Heart right ventricle (tissue), 16 donors: Measurements from ENCODE around the gene RADIL. TPM values are rescaled to one million over a fixed set of nuclear protein-coding genes. Genes with fewer than 3 reads are reported as not detected.

Experiments used
- ATAC-seq, 8 donors: fragments of 200-7000 bp; cut with Tn5 transposase; one replicate each; pipeline ENCODE4 v1.9.1; 2020; ENCODE audit warnings: mild to moderate bottlenecking in 8 of 8, moderate library complexity in 8 of 8, moderate number of reproducible peaks in 1 of 8
- DNase-seq, 2 donors: peaks; one replicate each; pipeline ENCODE4 v3.0.0-alpha.2; 2020
- H3K27ac ChIP-seq, 10 donors: fragments of 200-600 bp; sonication (generic) in 2 of 10; one replicate each; pipeline versions ENCODE4 v1.5.0 to v1.8.0; 2020 to 2022; ENCODE audit warnings: mild to moderate bottlenecking in 3 of 10
- H3K27me3 ChIP-seq, 7 donors: fragments of 200-600 bp; one replicate each; pipeline ENCODE4 v1.8.0; 2021 to 2022; ENCODE audit warnings: mild to moderate bottlenecking in 2 of 7
- H3K36me3 ChIP-seq, 9 donors: fragments of 200-600 bp; sonication (generic) in 1 of 9; one replicate each; pipeline versions ENCODE4 v1.5.0 to v1.8.0; 2020 to 2022; ENCODE audit warnings: mild to moderate bottlenecking in 2 of 9
- H3K4me1 ChIP-seq, 9 donors: fragments of 200-600 bp; sonication (generic) in 1 of 9; one replicate each; pipeline versions ENCODE4 v1.5.0 to v1.8.0; 2020 to 2022; ENCODE audit warnings: mild to moderate bottlenecking in 4 of 9
- H3K4me3 ChIP-seq, 10 donors: fragments of 200-600 bp; sonication (generic) in 2 of 10; one replicate each; pipeline versions ENCODE4 v1.5.0 to v1.8.0; 2020 to 2022; ENCODE audit warnings: mild to moderate bottlenecking in 7 of 10, moderate library complexity in 2 of 10
- H3K9me3 ChIP-seq, 11 donors: fragments of 200-600 bp in 10 of 11; sonication (generic) in 2 of 11; one replicate each; pipeline versions ENCODE4 v1.5.0 to v1.8.0; 2013 to 2022; ENCODE audit warnings: mild to moderate bottlenecking in 2 of 11, control low read depth in 1 of 11, moderate library complexity in 1 of 11
- CTCF ChIP-seq, 9 donors: fragments of 200-600 bp; sonication (generic) in 2 of 9; IDR thresholded peaks; one replicate each; pipeline versions ENCODE4 v1.5.0 to v1.8.0; 2021 to 2022; ENCODE audit warnings: antibody characterized with exemption in 9 of 9, mild to moderate bottlenecking in 5 of 9, moderate library complexity in 1 of 9
- WGBS, 2 donors: extraction: QIAGEN DNeasy Blood & Tissue Kit; methylation state at CpG; one replicate each; pipeline ENCODE4 v1.1.7; 2013; ENCODE audit warnings: inconsistent platforms in 1 of 2; 5-methylcytosine and 5-hydroxymethylcytosine counted together
- intact Hi-C, 10 donors: fragments of 100-400 bp; cut with DNase I; formaldehyde crosslinking; loops; one replicate each; pipeline versions ENCODE4 v1.11.1 to v1.14.2; 2022
- polyA plus RNA-seq, 2 donors: library from polyadenylated mRNA; stranded (reverse); fragments of 200-250 nt; gene quantifications; one replicate each; pipeline ENCODE4 v1.2.3, GENCODE V29; 2013
- total RNA-seq, 10 donors: library from RNA; stranded (reverse); fragmentation: NEBNext Ultra II Directional in 3 of 10; extraction: Animal tissue kit (Norgen Biotek cat#: 25700) in 3 of 10; gene quantifications; one replicate each; pipeline versions ENCODE4 v1.2.1 to v1.2.4, GENCODE V29; 2021 to 2023
- donor health status: Arrhythmogenic right ventricular cardiomyopathy.
- donor health status: ischemic (EF 13 %, LVEDD 7.1; RV severe dilation, severe dysfunction).
- donor health status: healthy with polysubstance abuse.
- donor health status: DM: no; HTN: yes; CAD: no.
- donor health status: DM: no; HTN: no; CAD: no.
- donor health status: ischemic (EF 25% LVEDD 6.9; RV normal size, moderate dysfunction).
- donor health status: ischemic (EF 25% LVEDD 5.7; RV mildly dilated, moderate dysfunction).
- donor health status: healthy.
- donor health status: DM: yes; HTN: yes; CAD: no.
- donor health status: Ischemic cardiomyopathy.
- donor health status: ischemic (EF 35%, LVEDD 5.7; RV mildly dilated, moderate dysfunction).
- donor health status: nonischemic (EF 11% LVEDD 7.7; RV severe dilation, severe dysfunction).
- donor health status: DM: yes; HTN: yes; CAD: no.
- donor health status: PGD.
- donor health status: ischemic (EF 29% LVEDD 5.4; RV normal size, mild dysfunction).
- donor health status: nonischemic (EF 23%, LVEDD 6.1; RV moderate dilation, normal function).

Gene RADIL
- total and polyA plus RNA-seq, 12 donors = 1.2 to 6.6 (median 3.8) TPM

- TF ChIP-seq CTCF (IDR thresholded peaks at IDR 0.05) = no peak
- H3K36me3 ChIP-seq = peaks cover 0 to 69% (median 43%) of the 10 kb centered on the region in 9 donors
- intact Hi-C loops = loop anchor here in 5 of 10 donors (10.0 kb wide), 2 partner anchors 85 to 295 kb away; no protein-coding TSS in a partner anchor
- H3K27me3 ChIP-seq = no peaks in the 10 kb centered on the region
- H3K4me3 ChIP-seq = no peak overlapping the region
- no peak for ATAC-seq
- H3K9me3 ChIP-seq = no peaks in the 10 kb centered on the region
- 83 to 88% methylated on average over 9 of the region's 9 CpGs for WGBS, 2 donors
- no peak for DNase-seq
- H3K4me1 ChIP-seq = peaks cover 0 to 20% (median 7%) of the 10 kb centered on the region in 9 donors
- H3K27ac ChIP-seq = no peak overlapping the region
Measured at GRCh38 chr7:4790078-4790465, 93.4 kb downstream of the RADIL start.

- TF ChIP-seq CTCF (IDR thresholded peaks at IDR 0.05) = no peak
- Histone ChIP-seq H3K4me1 (peaks cover 0 to 20% (median 9%) of the 10 kb centered on the region in 9 donors), H3K4me3 (no peak overlapping the region), H3K9me3 (no peaks in the 10 kb centered on the region), H3K27me3 (no peaks in the 10 kb centered on the region), H3K36me3 (peaks cover 0 to 75% (median 43%) of the 10 kb centered on the region in 9 donors), H3K27ac (no peak overlapping the region)
- intact Hi-C loops = loop anchor here in 5 of 10 donors (10.0 kb wide), 2 partner anchors 85 to 295 kb away; no protein-coding TSS in a partner anchor
- WGBS, 2 donors = 91% methylated on average over 25 to 26 of the region's 26 CpGs
- ATAC-seq (no peak), DNase-seq (no peak)
Measured at GRCh38 chr7:4789194-4790077, 94.1 kb downstream of the RADIL start.

- no peak for TF ChIP-seq CTCF (IDR thresholded peaks at IDR 0.05)
- intact Hi-C loops = no loop called here
- Histone ChIP-seq H3K27me3 (no peaks in the 10 kb centered on the region), H3K9me3 (no peaks in the 10 kb centered on the region), H3K4me3 (no peak overlapping the region), H3K36me3 (peaks cover 0 to 82% (median 51%) of the 10 kb centered on the region in 9 donors), H3K27ac (no peak overlapping the region), H3K4me1 (peaks cover 0 to 20% (median 10%) of the 10 kb centered on the region in 9 donors)
- ATAC-seq (no peak), DNase-seq (no peak)
- WGBS, 2 donors = 94 to 96% methylated on average over 27 of the region's 27 CpGs
Measured at GRCh38 chr7:4788627-4789189, 94.8 kb downstream of the RADIL start.

DNA sequence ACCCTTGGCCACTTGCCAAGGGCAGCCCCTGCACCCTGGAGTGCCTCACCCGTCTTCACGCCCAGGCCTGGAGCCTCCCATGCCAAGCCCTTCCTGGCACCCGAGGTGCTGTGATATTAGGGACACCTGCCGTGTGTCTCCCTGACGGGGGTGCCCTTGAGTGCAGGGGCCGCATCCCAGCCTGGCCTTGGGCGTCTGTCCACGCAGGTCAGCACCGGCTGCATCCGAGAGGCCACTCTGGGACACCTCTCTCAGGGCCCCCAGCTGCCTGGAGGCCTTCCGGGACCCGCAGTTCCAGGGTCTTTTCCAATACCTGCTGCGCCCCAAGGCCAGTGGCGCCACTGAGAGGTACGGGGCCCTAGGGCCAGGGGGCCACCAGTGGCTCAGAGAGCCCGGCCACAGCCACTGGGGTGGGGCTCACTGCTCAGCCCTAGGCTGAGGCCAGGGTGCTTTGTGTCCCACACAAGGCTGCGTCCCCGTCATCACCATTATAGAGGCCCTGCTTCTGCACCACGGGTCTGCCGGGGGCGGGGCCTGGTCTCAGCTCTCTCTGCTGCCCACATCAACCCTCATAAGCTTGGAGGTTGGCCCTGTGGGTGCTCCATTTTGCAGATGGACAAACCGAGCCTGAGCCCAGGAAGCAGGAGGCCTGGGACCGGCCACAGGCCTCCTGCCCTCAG lies 95.4 kb downstream of the RADIL start:
- H3K36me3 ChIP-seq = peaks cover 0 to 88% (median 57%) of the 10 kb centered on the region in 9 donors
- DNase-seq (no peak), ATAC-seq (no peak)
- no peaks in the 10 kb centered on the region for H3K9me3 ChIP-seq
- H3K27ac ChIP-seq = no peak overlapping the region
- H3K4me3 ChIP-seq = no peak overlapping the region
- H3K27me3 ChIP-seq = no peaks in the 10 kb centered on the region
- no peak for TF ChIP-seq CTCF (IDR thresholded peaks at IDR 0.05)
- WGBS, 2 donors = 86 to 88% methylated on average over 23 of the region's 23 CpGs
- H3K4me1 ChIP-seq = peaks cover 0 to 19% (median 10%) of the 10 kb centered on the region in 9 donors
- intact Hi-C loops = no loop called here
